ENCODE measurements around the gene GPATCH3.

DNA sequence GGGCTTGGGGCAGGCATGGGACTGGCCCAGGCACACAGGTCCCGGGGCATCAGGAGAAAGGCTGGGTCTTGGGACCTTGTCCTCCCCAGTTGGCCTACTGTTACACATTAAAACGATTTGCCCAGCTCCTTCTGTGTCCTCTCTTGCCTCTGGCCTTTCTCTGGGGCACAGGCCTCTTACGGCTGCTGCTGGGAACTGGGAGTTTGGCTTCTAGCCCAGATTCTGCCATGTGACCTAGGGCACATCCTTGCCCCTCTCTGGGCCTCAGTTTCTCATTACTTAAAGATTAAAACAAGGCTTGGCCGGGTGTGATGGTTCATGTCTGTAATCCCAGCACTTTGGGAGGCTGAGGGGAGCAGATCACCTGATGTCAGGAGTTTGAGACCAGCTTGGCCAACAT lies 46.0 kb upstream of the GPATCH3 start:
- TF ChIP-seq POLR2A (IDR thresholded peaks at IDR 0.05; ENCODE audit: low read length) (no peak), GATA1 (IDR thresholded peaks at IDR 0.05; ENCODE audit: low read depth, low read length) (no peak)

Data from erythroblast (primary cell).